GM21576 (cell line): ENCODE data around the gene IGF2.
"Not testable (repeated sequence)": the region's sequence is repeated elsewhere in the genome, so short reads cannot be mapped to it uniquely, and the experiment has no call there.

Experiments used
- ATAC-seq: cut with Tn5 transposase; IDR thresholded peaks from one replicate; pipeline ENCODE4 v1.9.1; 2021; ENCODE audit warnings: mild to moderate bottlenecking, moderate library complexity; ENCODE audit not compliant: unreplicated experiment

IGF2 gene

DNA sequence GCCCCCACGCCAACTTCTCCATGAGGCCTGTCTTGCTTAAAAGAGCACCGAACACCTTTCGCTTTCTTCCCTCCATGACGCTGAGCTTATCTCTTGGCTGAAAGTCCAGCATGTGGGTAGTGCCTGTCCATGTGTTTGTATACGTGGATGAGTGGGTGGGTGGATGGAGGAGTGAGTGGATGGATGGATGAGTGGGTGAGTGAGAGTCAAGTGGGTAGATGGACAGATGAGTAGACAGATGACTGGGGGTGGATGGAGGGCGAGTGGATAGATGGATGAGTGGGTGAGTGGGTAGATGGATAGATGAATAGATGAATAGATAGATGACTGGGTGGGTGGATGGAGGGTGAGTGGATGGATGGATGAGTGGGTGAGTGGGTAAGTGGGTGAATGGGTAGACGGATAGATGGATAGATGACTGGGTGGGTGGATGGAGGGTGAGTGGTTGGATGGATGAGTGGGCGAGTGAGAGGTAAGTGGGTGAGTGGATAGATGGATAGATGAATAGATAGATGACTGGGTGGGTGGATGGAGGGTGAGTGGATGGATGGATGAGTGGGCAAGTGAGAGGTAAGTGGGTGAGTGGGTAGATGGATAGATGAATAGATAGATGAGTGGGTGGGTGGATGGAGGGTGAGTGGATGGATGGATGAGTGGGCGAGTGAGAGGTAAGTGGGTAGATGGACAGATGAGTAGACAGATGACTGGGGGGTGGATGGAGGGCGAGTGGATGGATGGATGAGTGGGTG, 14.3 kb downstream of the IGF2 start:
- not testable (repeated sequence) for ATAC-seq

DNA sequence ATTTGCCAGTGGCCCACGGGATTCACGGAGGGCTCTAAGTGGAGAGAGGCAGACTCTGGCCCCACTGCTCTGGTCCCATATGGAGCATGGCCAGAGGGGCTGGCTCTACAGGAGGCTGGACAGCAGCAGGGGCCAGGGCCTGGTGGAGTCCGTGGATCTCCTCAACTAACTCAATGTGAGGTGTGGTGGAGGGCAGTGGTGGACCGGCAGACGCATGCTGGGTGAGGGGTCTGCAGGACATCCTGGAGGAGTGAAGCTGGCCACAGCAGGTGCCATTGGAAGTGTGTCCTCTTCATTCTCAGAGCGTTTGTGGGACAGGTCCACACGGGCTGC, 15.6 kb downstream of the IGF2 start:
- ATAC-seq, result no peak

DNA sequence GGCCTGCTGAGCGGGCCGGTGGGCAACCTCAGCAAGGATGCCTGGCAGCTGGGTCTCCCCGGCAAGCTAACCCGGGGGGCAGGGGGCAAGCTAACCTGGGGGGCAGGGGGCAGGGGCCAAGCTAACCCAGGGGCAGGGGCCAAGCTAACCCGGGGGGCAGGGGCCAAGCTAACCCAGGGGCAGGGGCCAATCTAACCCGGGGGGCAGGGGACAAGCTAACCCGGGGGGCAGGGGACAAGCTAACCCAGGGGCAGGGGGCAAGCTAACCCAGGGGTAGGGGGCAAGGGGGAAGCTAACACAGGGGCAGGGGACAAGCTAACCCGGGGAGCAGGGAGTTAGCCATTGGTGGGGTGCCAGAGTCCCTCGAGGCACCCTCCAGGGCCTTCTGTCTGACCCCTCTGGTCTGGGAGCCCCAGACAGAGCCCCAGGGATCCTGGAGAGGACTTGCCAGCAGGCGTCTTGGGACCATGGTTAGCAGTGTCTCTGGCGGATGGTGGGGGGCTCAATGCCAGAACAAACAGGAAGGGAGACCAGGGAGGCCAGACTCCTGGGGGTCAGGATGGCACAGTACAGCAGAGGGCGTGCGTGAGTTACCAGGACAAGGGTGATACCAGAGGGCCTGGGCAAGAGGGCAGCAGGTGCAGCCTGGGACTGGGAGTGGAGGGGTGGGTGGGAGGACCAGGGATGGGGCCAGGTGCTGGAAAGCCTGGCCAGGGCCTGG, 16.1 kb downstream of the IGF2 start:
- ATAC-seq, result no peak

DNA sequence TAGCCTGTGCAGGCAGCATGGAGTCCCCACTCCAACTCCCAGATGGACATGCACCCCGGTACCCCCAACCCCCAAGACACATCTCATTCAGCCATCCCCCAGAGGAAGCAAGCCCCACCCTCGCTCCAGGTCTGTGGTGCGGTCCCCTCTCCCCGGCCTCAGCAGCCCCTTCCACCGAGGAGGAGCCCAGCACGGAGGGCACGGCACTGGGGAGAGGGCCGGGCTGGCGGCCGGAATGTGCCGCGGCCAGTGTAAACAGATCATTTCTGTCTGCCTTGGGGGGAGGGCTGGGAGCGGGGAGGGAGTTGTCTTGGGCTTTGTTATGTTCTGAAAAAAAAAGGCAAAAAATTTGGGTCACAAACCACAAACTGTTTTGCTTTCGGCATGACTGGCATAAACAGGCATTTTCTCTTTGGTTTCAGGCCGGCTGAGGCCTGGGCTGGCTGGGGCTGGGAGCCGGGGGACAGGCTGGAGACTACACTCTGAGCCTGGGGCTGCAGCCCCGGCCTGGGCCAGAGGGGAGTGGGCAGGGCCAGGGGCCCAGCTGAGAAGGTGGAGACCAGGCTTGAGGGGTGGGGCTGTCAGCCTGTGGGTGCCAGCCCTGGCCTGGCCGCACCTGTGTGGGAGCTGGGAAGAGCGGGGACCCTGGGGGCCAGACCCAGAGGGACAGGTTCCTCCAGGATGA, 16.8 kb downstream of the IGF2 start:
- ATAC-seq, result no peak

DNA sequence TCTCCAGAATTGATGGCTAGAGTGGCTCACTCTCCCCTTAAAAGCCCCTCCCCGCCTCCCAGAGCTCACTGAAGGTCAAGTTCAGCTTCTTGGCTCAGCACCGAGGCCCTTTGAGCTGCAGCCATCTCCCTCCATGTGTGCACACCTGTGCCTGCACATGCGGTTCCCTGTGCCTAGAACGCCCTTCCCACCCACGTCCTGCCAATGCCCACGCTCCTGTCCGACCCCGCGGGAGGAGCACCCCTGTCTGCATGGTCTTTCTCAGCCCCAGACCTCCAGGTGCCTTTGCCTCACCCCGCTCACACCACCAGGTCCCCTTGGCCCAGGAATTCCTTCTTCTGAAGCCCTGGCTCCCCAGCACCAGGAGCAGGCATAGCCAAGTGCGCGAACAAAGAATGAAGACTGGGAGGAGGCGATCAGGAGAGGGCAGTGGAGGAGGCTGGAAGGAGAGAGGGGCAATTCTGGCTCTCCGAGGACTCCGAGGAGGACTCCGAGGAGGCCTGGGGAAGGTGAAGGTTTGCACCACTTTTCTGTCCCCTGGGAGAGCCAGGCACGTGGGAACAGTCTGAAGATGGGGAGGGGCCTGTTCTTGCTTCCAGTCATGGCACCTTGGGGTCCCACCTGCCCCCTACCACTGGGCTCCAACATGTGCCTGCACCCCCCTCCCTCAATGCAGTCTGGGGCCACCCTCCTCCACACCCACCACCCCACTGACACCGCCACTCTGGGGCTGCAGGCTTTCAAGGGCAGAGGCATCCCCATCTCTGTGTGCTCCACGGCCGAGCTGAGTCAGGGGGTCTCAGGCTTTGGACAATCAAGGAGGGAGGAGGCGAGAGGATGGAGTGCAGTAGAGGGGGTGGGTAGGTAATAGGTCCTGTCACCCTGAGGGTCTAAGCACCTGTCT, 17.7 kb downstream of the IGF2 start:
- ATAC-seq, result no peak

DNA sequence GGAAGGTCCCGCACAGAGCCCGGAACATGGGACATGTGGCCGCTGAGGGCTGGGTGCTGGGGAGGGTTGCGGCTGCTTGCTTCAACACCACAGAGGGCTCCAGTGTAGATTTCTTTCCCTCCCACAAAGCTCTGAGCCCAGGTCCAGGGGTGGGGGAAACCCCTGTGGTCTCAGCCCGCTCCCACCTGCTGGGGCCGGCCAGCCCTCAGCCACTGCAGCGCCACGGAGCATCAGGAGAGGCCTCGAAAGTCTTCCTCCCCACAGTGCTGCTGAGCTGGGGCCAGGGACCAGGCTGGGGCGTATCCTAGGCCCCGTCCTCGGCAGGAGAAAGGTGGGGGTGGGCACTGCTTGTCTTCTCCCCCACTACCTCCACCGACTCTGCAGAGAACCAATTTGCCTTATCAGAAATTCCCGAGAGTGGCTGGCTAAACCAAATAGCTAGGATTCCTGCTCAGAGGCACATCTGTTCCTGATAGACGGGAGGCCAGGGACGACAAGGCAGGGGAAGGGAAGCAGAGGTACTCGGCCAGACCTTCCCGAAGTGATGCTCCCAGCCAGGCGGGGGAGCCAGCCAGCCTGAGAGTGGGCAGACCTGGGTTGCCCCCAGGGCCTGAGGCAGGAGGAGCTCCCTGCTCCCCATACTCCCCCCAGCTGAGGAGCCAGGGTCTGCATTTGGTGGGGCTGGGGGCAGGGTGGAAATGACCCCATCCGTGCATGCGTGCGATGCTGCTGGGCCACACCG, 18.7 kb downstream of the IGF2 start:
- ATAC-seq, result no peak

DNA sequence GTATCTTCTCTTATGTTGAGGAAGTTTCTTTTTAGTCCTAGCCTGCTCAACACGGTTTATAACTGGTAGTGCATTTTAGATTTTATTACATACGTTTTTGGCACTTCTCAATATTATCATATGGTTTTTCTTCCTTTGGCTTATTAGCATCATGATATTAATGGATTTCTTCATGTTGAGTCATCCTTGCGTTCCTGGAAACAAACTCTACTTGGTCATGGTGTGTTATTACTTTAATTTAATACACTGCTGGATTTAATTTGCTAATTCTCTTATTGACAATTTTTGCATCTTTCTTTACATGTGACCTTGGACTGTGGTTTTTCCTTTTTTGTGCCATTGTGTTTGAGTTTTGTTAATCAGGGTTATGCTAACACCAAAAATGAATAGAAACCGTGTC, 20.5 kb downstream of the IGF2 start:
- ATAC-seq, result no peak

DNA sequence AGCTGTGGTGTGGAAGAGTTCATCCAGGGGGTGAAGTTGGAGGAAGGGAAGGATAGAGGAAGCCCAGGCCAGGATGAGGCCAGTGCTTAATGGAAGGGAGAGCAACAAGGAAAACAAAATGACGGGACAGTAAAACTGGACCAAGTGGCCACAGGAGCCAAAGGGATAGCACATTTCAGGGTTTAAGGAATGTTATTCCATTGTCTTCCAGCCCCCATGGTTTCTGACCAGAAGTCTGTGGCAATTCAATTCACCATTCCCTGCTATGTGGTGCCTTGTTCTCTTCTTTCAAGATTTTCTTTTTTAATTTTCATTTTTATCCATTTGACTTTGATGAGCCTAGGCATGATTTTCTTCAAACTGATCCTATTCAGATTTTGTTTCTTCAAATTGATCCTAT, 22.5 kb downstream of the IGF2 start:
- ATAC-seq, result no peak

DNA sequence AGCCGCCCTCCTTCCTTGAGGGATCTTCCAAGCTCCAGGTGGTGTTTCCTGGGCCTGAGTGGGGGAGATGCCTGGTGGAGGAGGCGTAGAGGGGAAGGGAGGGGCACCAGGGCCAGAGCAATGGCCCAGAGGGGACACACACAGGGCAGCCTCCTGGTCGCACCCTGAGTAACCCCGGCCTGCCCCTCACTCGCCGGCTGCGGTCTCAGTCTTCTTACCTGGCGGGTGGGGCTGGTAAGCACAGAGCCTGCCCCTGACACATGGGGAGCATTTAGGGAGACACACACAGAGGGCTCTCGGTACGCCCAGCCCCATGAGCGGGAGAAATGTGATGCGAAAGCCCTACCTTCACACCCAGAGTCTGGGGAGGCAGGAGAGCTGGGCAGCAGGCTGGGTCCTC, 23.9 kb downstream of the IGF2 start:
- ATAC-seq, result no peak

DNA sequence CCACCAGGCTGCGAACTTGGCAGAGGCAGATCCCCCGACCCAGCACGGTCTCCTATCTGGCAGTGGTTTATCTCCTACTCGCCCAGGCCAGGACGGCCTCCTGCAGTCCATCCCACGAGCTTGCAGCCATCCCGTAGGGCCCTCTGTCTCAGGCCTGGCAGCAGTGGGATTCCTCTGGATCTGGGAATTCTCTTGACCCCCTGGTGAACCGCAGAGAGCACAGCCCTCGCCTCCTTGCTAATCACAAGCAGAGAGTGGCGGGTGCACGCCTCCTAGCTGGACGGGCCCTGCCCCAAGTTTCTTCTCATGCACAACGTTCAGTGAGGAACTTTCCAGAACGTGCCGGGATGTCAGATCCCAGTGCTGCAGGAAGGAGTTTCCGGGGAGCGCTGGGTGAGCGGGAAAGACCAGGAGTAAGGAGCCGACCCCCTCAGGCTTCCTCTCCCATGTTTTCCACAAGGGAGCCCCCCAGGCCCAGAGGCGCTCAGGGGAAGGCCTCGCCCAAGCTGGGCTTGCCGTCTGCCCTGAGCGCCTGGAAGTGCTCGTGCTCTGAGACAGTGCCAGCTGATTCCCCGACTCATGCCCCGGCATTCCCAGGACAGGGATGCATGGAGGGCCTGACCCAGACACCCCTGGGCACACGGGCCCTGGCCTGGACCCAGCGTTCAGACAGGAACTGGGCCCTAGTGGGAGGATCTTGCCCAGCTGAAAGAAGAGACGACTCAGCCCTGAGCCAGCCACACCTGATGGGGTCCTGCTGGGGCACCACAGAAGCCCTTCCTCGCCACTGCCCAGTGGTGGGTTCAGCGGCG, 24.6 kb downstream of the IGF2 start:
- no peak for ATAC-seq

DNA sequence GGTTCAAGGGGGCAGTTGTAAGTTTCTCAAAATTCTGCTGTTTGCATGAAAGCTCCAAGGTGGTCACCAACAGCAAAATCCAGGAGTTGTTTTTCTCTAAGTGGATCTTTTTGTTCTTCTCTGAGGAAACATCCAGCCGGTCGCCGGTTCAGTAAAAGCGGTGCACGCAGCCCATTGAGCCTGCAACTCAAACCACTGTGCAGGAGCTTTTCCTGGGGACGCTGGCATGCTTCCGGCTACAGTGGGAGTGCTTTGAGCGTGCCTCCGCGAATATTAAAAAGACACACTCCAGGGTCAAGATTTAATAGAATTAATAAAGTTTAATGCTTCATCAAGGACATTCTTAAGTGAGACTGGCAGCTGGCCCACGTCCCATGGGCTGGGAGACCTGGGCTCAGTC, 25.4 kb downstream of the IGF2 start:
- no peak for ATAC-seq

DNA sequence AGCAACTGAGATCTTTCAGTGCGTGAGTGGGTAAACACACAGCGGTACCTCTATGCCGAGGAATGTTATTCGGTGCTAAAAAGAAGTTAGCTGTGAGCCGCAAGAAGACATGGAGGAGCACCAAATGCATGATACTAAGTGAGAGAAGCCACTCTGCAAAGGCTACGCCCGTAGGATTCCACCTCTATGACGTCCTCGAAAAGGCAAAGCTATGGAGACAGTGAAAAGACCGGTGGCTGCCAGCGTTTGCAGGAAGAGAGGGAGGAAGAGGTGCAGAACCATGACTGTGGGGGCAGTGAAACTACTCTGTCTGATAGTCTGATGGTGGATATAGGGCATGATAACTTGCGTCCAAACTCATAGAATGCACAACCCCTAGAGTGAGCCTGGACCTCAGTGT, 28.7 kb downstream of the IGF2 start:
- no peak for ATAC-seq

DNA sequence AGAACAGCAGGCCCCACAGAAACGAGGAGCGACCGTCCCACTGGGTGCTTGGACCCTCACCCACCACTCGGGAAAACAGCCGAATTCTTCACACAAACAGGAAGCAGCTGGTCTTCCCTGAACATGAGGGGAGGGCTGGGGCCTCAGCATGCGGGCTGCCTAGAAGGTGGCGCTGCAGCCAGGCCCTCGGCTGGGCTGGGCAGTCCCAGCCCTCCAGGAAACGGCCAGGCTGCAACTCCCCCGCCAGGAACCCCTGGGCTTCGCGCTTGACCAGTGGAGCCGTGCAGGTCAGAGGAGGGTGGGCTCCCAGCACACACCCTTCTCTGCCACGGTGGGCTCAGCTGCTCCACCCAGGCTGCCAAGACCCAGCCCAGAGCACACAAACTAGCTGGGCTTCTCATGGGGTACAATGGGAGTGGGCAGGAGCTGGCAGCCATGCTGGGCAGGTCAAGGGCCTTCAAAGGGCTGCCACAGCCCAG, 29.6 kb downstream of the IGF2 start:
- ATAC-seq, result no peak

DNA sequence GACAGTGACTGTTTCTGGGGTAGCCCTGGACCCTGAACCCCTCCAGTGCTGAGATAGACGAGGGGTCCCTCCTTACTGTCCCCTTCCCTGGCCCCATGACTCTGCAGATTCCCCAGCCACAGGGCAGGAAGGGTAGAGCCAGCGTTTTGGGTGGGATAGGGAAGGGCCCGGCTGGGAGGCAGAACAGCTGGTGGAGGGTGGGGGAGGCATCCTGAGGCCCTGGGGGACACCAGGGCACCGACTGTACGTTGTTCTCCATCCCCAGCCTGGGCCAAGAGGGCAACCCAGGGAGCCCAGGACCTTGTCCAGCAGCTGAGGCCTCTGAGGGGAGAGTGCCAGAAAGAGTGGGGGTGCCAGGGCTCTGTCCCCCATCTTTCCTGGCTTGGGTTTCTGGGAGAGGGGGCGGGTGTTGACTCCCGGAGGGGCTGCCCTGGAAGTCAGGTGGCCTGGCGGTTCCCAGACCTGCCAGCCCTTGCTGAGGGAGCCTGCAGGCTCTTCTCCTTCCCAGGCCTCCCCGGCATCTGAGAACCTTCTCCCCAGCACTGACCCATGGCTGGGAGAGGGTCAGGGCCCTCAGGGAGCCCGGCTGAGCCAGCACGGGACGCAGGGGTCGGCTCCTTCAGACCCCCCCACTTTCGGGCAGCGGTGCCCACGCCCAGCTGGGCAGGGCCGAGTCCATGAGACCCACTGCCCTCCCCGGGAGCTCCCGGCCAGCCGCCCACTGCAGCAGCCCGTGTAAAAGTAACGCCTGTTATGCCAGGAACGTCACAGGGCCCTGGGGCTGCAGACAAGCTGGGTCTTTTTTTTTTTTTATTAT, 30.3 kb downstream of the IGF2 start:
- no peak for ATAC-seq

DNA sequence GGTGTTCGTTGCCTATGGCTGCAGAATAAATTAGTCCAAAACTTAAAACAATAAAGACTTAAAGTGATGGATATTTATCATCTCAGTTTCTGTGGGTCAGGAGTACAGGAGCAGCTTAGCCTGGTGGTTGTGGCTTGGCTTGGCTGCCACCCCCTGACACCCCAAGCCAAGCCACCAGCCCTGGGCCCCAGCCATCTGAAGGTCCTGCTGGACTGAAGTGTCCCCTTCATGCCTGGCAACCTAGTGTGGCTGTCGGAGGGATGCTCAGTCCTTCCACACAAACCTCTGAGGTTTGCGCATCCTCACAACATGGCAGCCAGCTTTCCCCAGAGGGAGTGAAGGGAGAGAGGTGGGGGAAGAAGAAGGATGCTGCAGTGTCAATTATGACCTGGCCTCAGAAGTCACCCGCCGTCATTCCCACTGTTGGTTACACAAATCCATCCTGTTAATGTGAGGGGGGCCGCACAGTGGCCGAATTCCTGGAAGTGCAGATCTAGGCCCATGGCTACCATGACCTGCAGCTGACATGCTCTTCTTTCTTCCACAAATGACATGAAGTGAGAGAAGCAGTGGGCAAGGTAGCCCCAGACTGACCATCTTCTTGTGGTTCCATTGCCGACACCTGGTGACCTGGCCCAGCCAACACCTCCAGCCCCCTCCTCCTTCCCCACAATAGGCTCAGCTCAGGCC, 31.1 kb downstream of the IGF2 start:
- ATAC-seq, result no peak

DNA sequence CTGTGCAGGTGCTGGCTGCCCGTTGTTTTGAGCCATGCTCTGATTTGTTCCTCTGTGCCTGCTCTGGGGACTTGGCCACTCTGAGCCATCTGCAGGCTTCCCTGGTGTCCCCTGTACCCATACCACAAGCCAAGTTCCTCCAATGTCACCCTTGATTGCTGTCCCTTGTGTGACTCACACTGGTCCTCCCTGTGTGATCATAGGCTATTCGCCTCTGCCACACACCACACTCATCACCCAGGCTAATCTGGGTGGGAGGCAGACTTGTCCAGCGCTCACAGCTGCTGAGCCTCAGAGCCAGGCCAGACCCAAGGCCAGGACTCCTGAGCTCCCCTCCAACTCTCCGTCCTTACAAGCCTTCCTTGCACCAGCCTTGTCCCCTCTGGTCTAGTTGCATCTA, 31.7 kb downstream of the IGF2 start:
- ATAC-seq, result no peak

DNA sequence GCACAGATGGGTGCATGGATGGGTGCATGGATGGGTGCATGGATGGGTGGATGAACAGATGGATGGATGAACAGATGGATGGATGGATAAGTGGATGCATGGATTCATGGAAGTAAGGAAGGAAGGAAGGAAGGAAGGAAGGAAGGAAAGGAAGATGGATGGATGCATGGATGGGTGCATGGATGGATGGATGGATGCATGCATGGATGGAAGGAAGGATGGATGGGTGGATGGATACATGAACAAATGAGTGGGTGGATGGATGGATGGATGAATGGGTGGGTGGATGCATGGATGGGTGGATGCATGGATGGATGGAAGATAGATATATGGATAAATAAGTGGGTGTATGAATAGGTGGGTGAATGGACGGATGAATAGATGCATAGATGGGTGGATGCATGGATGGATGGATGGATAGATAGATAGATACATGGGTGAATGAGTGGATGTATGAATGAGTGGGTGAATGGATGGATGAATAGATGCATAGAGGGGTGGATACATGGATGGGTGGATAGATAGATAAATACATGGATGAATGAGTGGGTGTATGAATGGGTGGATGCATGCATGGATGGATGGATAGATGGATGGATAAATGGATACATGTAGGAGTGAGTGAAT, 32.5 kb downstream of the IGF2 start:
- no peak for ATAC-seq

DNA sequence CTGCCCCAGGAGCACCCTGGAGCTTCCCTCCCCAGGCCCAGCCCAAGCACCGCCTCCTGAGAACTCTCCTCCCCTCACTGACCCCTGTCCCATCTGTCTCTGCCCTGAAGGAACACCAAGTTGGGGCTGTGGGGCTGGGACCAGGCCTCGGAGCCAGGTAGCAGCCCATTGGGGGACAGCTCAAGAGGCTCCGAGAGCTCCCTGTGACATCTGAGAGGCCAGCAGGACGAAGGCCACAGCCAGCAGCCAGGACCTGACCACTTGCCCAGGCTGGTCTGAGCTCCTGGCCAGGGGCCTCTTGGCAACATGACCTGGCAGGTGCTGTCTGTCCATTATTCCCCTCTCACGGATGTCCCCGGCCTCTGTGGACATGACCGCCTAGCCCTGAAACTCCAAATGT, 33.7 kb downstream of the IGF2 start:
- no peak for ATAC-seq
